Adrenal gland (tissue), 12 donors: ENCODE results near the gene FAM3B. TPM values are rescaled to one million over a fixed set of nuclear protein-coding genes. Genes with fewer than 3 reads are reported as not detected.

Experiments
- DNase-seq, 7 donors: peaks; one replicate each; pipeline ENCODE4 v3.0.0-alpha.2; 2019 to 2020
- H3K27ac ChIP-seq, 5 donors: fragments of 200-600 bp; sonication (generic) in 4 of 5; 1 replicate in 3 of 5; 2 replicates in 2 of 5; pipeline versions ENCODE4 v1.5.1 to v1.8.0; 2016 to 2020; ENCODE audit warnings: mild to moderate bottlenecking in 1 of 5
- H3K27me3 ChIP-seq: fragments of 200-600 bp; 2 replicates; pipeline ENCODE4 v1.8.0; 2021
- H3K36me3 ChIP-seq, 2 donors: fragments of 200-600 bp; replicated peaks in 1 of 2; 1 replicate in 1 of 2; 2 replicates in 1 of 2; pipeline versions ENCODE4 v1.5.1 to v1.8.0; 2018 to 2022
- H3K4me1 ChIP-seq, 2 donors: fragments of 200-600 bp; replicated peaks in 1 of 2; 1 replicate in 1 of 2; 2 replicates in 1 of 2; pipeline versions ENCODE4 v1.5.1 to v1.8.0; 2018 to 2021
- H3K4me3 ChIP-seq, 4 donors: fragments of 200-600 bp; sonication (generic) in 3 of 4; one replicate each; pipeline ENCODE4 v1.5.1; 2016 to 2018
- H3K9me3 ChIP-seq, 3 donors: fragments of 200-600 bp; sonication (generic) in 1 of 3; replicated peaks in 1 of 3; 1 replicate in 2 of 3; 2 replicates in 1 of 3; pipeline versions ENCODE4 v1.5.1 to v1.8.0; 2016 to 2021
- CTCF ChIP-seq, 6 experiments: fragments of 450-650 bp in 4 of 6; fragments of 200-600 bp in 2 of 6; sonication (generic) in 1 of 6; IDR thresholded peaks; 1 replicate in 5 of 6; 2 replicates in 1 of 6; pipeline versions ENCODE4 v1.5.1 to v1.8.0; 2016 to 2021; ENCODE audit warnings: antibody characterized with exemption in 6 of 6, mild to moderate bottlenecking in 2 of 6, moderate library complexity in 1 of 6
- POLR2A ChIP-seq, 2 donors: fragments of 450-650 bp; IDR thresholded peaks; one replicate each; pipeline ENCODE4 v1.6.1; 2017; ENCODE audit warnings: antibody characterized with exemption in 2 of 2, mild to moderate bottlenecking in 2 of 2, moderate library complexity in 1 of 2
- WGBS, 4 donors: extraction: QIAGEN DNeasy Blood & Tissue Kit in 2 of 4; methylation state at CpG; one replicate each; pipeline versions ENCODE4 v1.1.5 to v1.1.7; 2013 to 2017; 5-methylcytosine and 5-hydroxymethylcytosine counted together
- intact Hi-C, 2 donors: fragments of 100-400 bp; cut with DNase I; formaldehyde crosslinking; loops; one replicate each; pipeline versions ENCODE4 v1.14.1 to v1.15.0; 2022 to 2023
- polyA plus RNA-seq, 3 donors: library from polyadenylated mRNA; stranded (reverse); fragments of 200-250 nt in 2 of 3; fragments of 350-450 nt in 1 of 3; fragmentation: Illumina TruSeq in 1 of 3; extraction: RNeasy Lipid Tissue Mini Kit (QIAGEN cat#74804) in 1 of 3; gene quantifications; one replicate each; pipeline ENCODE4 v1.2.3, GENCODE V29; 2013 to 2014
- total RNA-seq, 9 donors: library from RNA; depleted of rRNA in 4 of 9; stranded (reverse); fragments of >200 nt in 4 of 9; fragments of 120-200 nt in 1 of 9; fragmentation: NEBNext Ultra II Directional in 1 of 9; extraction: Animal tissue kit (Norgen Biotek cat#: 25700) in 1 of 9; gene quantifications; one replicate each; pipeline versions ENCODE4 v1.1.0 to v1.2.4, GENCODE V29; 2013 to 2023
- donor health status: healthy with polysubstance abuse.
- donor health status: Bipolar disorder and iron deficiency.
- donor health status: DM: yes; HTN: yes; CAD: no.
- donor health status: DM: no; HTN: no; CAD: no.
- donor health status: DM: no; HTN: no; CAD: no.
- donor health status: DM: yes; HTN: yes; CAD: no.

Gene FAM3B
- total and polyA plus RNA-seq, 12 donors: 0.07 to 0.38 (median 0.24) TPM; not detected in 8

- Histone ChIP-seq H3K4me3 (no peak overlapping the region), H3K9me3 (no peaks in the 10 kb centered on the region), H3K4me1 (no peaks in the 10 kb centered on the region), H3K36me3 (no peaks in the 10 kb centered on the region), H3K27me3 (no peaks in the 10 kb centered on the region), H3K27ac (no peak overlapping the region)
- DNase-seq: no peak
- intact Hi-C loops: no loop called here
- TF ChIP-seq CTCF (IDR thresholded peaks at IDR 0.05) (no peak), POLR2A (IDR thresholded peaks at IDR 0.05) (no peak)
- WGBS, 4 donors: 71 to 74% (median 73%) methylated on average over 16 of the region's 16 CpGs
Observed at GRCh38 chr21:41328660-41329607, 12.3 kb downstream of the FAM3B start.

DNA sequence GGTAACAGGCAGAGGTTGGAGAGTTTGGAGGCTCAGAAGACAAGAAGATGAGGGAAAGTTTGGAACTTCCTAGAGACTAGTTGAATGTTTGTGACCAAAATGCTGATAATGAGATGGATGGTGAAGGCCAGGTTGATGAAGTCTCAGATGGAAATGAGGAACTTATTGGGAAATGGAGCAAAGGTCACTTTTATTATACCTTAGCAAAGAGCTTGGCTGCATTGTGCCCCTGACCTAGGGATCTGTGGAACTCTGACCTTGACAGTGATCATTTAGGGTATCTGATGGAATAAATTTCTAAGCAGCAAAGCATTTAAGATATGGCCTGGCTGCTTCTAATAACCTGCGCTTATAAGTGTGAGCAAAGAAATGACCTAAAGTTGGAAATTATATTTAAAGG lies 17.2 kb downstream of the FAM3B start:
- H3K36me3 ChIP-seq: no peaks in the 10 kb centered on the region
- H3K27me3 ChIP-seq: no peaks in the 10 kb centered on the region
- H3K4me1 ChIP-seq: no peaks in the 10 kb centered on the region
- peaks cover 0 to 4% (median 0%) of the 10 kb centered on the region in 3 donors for H3K9me3 ChIP-seq
- H3K27ac ChIP-seq: no peak overlapping the region
- intact Hi-C loops: no loop called here
- no peak for DNase-seq
- TF ChIP-seq CTCF (IDR thresholded peaks at IDR 0.05) (no peak), POLR2A (IDR thresholded peaks at IDR 0.05) (no peak)
- no peak overlapping the region for H3K4me3 ChIP-seq
- WGBS, 4 donors: 86 to 100% (median 98%) methylated on average over 1 of the region's 1 CpG

DNA sequence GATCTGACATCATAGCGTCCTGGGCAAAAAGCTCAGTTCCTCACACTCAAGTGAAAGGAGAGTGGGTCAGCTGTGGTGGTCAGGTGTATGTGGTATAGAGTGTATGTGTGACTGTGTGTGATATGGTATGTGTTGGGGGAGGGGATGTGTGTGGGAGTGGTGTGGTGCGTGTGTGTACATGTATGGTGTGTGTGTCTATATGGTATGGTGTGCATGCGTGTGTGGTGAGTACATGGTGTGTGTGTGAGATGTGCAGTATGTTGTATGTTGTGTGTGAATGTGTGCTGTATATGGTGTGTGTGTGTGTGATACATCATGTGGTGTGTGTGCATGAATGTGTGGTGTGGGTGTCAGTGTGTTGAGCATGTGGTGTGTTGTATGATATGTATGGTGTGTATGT lies 20.9 kb downstream of the FAM3B start:
- peaks cover 0 to 4% (median 0%) of the 10 kb centered on the region in 3 donors for H3K9me3 ChIP-seq
- 90 to 96% (median 94%) methylated on average over 3 of the region's 3 CpGs for WGBS, 4 donors
- no peak overlapping the region for H3K4me3 ChIP-seq
- intact Hi-C loops: no loop called here
- H3K4me1 ChIP-seq: no peaks in the 10 kb centered on the region
- no peaks in the 10 kb centered on the region for H3K36me3 ChIP-seq
- H3K27me3 ChIP-seq: peaks cover 5% of the 10 kb centered on the region
- no peak overlapping the region for H3K27ac ChIP-seq
- DNase-seq: no peak
- TF ChIP-seq POLR2A (IDR thresholded peaks at IDR 0.05): no peak
- TF ChIP-seq CTCF (IDR thresholded peaks at IDR 0.05): no peak

DNA sequence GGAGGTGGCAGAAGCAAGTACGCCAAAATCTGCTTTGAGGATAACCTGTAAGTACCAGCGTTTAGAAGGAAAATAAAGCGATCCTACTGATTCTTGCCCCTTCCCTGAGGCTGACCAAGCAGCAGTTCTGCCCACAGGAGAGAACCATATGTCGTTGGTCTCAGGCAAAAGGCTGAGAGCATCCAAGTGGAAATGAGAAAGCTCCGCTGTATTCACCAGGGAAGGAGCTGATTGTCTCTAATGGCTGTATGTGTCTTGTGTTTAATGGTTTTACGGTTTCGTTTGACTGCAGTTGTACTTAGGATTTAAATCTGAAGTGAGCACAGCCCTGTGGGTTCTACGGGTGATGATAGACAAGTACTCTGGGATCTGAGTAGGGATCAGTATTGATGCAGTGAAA lies 21.9 kb downstream of the FAM3B start:
- H3K4me1 ChIP-seq: no peaks in the 10 kb centered on the region
- TF ChIP-seq CTCF (IDR thresholded peaks at IDR 0.05) (no peak), POLR2A (IDR thresholded peaks at IDR 0.05) (no peak)
- no peak for DNase-seq
- no peaks in the 10 kb centered on the region for H3K36me3 ChIP-seq
- peaks cover 0 to 4% (median 0%) of the 10 kb centered on the region in 3 donors for H3K9me3 ChIP-seq
- intact Hi-C loops: no loop called here
- no peak overlapping the region for H3K4me3 ChIP-seq
- peaks cover 5% of the 10 kb centered on the region for H3K27me3 ChIP-seq
- 77 to 82% (median 80%) methylated on average over 8 of the region's 8 CpGs for WGBS, 4 donors
- no peak overlapping the region for H3K27ac ChIP-seq
